ENCODE data around the gene LRRC71.

DNA sequence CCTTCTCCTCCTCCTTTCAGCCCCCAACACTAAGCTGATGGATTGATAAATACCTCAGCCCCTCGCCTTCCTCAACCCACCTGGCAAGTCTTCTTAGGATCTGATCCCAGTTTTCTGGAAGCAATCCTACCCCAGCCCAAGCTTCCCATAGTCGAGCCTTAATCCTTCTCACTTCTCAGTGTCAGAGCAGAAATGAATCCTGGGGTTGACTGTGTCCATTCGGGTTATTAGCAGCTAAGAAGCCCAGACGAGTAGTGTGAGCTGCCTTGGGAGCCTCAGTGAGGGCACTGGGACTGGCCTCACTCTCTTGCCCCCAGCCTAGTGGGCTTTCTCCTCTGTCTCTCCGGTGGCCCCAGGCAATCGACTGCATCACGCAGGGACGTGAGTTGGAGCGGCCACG lies 39.3 kb upstream of the LRRC71 start:
- TF ChIP-seq GATA2 (IDR thresholded peaks at IDR 0.05; ENCODE audit: low read depth, low read length), result no peak
- no peak for TF ChIP-seq GATA3 (IDR thresholded peaks at IDR 0.05; ENCODE audit: low read depth, low read length)

All from SH-SY5Y (cell line).